Panc1 (cell line): ENCODE data around the gene AKT3. TPM values are rescaled to one million over a fixed set of nuclear protein-coding genes. Genes with fewer than 3 reads are reported as not detected.

Experiments
- ATAC-seq: fragments of 200-7000 bp; cut with Tn5 transposase; 2 replicates; pipeline ENCODE4 v1.9.1; 2020; ENCODE audit warnings: mild to moderate bottlenecking, moderate library complexity
- BruUV-seq: library from RNA; stranded (reverse); fragments of 400-500 nt; replicated peaks from 2 replicates; lab custom pipeline; 2021; lab: Mats Ljungman, UMichigan
- CTCF ChIA-PET: fragments of 300-600 bp; sonication (Branson Sonifier 250); formaldehyde crosslinking; loops from one replicate; lab custom pipeline; 2022; ENCODE audit warnings: antibody characterized with exemption; lab: Charles Lee
- POLR2A ChIA-PET: fragments of 300-600 bp; sonication (Branson Sonifier 250); formaldehyde crosslinking; loops from one replicate; lab custom pipeline; 2022; ENCODE audit warnings: antibody characterized with exemption; lab: Charles Lee
- DNase-seq: peaks from one replicate; pipeline ENCODE4 v3.0.0-alpha.2; 2010; ENCODE audit warnings: low read depth, low spot score
- H3K27ac ChIP-seq: 2 replicates; pipeline ENCODE4 v1.5.1; 2011; ENCODE audit warnings: mild to moderate bottlenecking, low read length, inconsistent platforms
- H3K27me3 ChIP-seq: fragments of 200-500 bp; sonication (Bioruptor generic); 2 replicates; pipeline ENCODE4 v1.6.0; 2014; ENCODE audit warnings: low read length, inconsistent platforms; ENCODE audit not compliant: control insufficient read depth, insufficient read depth
- H3K36me3 ChIP-seq: fragments of 200-500 bp; sonication (Bioruptor generic); 2 replicates; pipeline ENCODE4 v1.5.1; 2014; ENCODE audit warnings: inconsistent platforms, mild to moderate bottlenecking, low read length, moderate library complexity; ENCODE audit not compliant: control insufficient read depth, insufficient read depth
- H3K4me1 ChIP-seq: 2 replicates; pipeline ENCODE4 v1.5.1; 2011; ENCODE audit warnings: inconsistent platforms, mild to moderate bottlenecking, low read length, moderate library complexity; ENCODE audit not compliant: control insufficient read depth, insufficient read depth
- H3K4me3 ChIP-seq, 2 experiments: 2 replicates each; pipeline ENCODE4 v1.5.1; 2011 to 2012; ENCODE audit warnings: low read depth in 2 of 2, low read length in 2 of 2, mild to moderate bottlenecking in 2 of 2, inconsistent platforms in 1 of 2, moderate library complexity in 1 of 2
- H3K9me3 ChIP-seq: fragments of 200-500 bp; sonication (Bioruptor generic); 2 replicates; pipeline ENCODE4 v1.5.1; 2014; ENCODE audit warnings: low read depth, mild to moderate bottlenecking, inconsistent platforms, low read length, moderate library complexity; ENCODE audit not compliant: control insufficient read depth, insufficient read depth
- POLR2AphosphoS5 ChIP-seq: IDR thresholded peaks from 2 replicates; pipeline ENCODE4 v1.6.1; 2012; ENCODE audit warnings: mild to moderate bottlenecking, low read depth, low read length, moderate library complexity
- SIN3A ChIP-seq: IDR thresholded peaks from 2 replicates; pipeline ENCODE4 v1.6.1; 2012; ENCODE audit warnings: low read depth, mild to moderate bottlenecking, low read length, moderate library complexity, borderline replicate concordance; ENCODE audit not compliant: insufficient read depth
- TCF7L2 ChIP-seq: IDR thresholded peaks from 2 replicates; pipeline ENCODE4 v1.6.1; 2011; ENCODE audit warnings: mild to moderate bottlenecking, low read depth, low read length, inconsistent platforms
- in situ Hi-C: cut with HindIII; loops from 2 replicates; pipeline ENCODE4 v1.10.0; 2016; ENCODE audit warnings: low sequenced_read_pairs, low pct_unique_long_range_greater_than_20kb
- intact Hi-C: fragments of 100-400 bp; cut with micrococcal nuclease; formaldehyde crosslinking; loops from one replicate; pipeline ENCODE4 v1.10.0; 2022; ENCODE audit not compliant: unreplicated experiment
- total RNA-seq: library from RNA; stranded (reverse); gene quantifications from one replicate; pipeline ENCODE4 v1.2.1, GENCODE V29; 2021; ENCODE audit not compliant: unreplicated experiment
- TF ChIP-seq, protein P1 (sequence below): fragments of 450-650 bp; IDR thresholded peaks from 2 replicates; pipeline ENCODE4 v1.5.1; 2017; ENCODE audit warnings: mild to moderate bottlenecking
- TF ChIP-seq, protein P2 (sequence below), 2 experiments: IDR thresholded peaks; 2 replicates each; pipeline ENCODE4 v1.6.1; 2011 to 2012; ENCODE audit warnings: low read depth in 2 of 2, control low read depth in 1 of 2, low read length in 1 of 2, mild to moderate bottlenecking in 1 of 2, moderate library complexity in 1 of 2; ENCODE audit not compliant: insufficient read depth in 1 of 2

AKT3 gene
- total RNA-seq, 1 experiment from 2014 or later = 11.0 TPM

DNA sequence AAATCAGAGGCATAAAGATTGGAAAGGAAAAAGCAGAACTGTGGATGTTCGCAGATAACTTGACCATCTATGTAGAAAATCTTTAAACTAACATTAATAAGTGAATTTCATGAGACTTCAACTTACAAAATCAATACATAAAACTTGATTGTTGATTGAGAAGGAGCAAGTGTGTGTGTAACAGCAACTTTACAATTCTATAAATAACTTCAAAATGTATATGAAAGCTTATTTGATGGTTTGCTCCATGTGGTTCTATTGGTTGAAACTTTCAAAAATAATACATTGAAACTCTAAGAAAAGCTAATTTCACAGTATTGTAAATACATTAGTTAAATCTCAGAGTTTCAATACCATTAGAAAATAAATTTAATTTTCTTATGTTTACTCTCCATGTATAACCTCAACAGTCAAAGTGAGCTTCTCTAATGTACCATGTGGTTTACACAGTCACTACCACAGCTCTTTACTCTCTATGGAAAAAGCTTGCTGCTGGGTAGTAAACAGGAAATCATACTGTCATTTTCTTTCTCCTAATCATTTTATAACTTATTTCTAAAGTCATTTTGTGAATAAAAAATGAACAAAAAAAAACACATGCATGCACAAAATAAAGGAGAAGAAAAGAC, 12.0 kb downstream of the AKT3 start:
- no peak for TF ChIP-seq POLR2AphosphoS5
- TF ChIP-seq SIN3A = no peak
- TF ChIP-seq TCF7L2 = no peak
- Histone ChIP-seq H3K9me3 (no peaks in the 10 kb centered on the region), H3K27ac (no peak overlapping the region), H3K27me3 (no peaks in the 10 kb centered on the region), H3K36me3 (no peaks in the 10 kb centered on the region; the same call in 1 of the 2 replicates), H3K4me1 (no peaks in the 10 kb centered on the region), H3K4me3 (no peak overlapping the region)
- ATAC-seq = no peak
- POLR2A ChIA-PET = no interaction called here
- no TSS peak for BruUV-seq
- CTCF ChIA-PET = no interaction called here
- no peak for DNase-seq
- intact Hi-C loops (no loop called here), in situ Hi-C loops (no loop called here)

DNA sequence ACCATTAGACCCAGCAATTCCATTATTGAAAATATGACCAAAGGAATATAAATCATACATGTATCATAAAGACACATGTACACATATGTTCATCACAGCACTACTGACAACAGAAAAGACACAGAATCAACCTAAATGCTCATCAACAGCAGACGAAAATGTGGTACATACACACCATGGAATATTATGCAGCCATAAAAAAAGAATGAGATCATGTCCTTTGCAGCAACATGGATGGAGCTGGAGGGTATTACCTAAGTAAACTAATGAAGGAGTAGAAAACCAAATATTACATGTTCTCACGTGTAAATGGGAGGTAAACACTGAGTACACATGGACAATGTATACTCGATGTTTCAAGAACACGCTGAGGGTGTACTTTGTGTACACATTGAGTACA, 15.9 kb downstream of the AKT3 start:
- DNase-seq (no peak), ATAC-seq (no peak)
- in situ Hi-C loops (no loop called here), intact Hi-C loops (no loop called here)
- no peak for TF ChIP-seq SIN3A
- H3K4me3 ChIP-seq = no peak overlapping the region
- H3K9me3 ChIP-seq = no peaks in the 10 kb centered on the region
- no peaks in the 10 kb centered on the region for H3K27me3 ChIP-seq
- H3K36me3 ChIP-seq = no peaks in the 10 kb centered on the region
- no TSS peak for BruUV-seq
- no peaks in the 10 kb centered on the region for H3K4me1 ChIP-seq
- POLR2A ChIA-PET = no interaction called here
- CTCF ChIA-PET = no interaction called here
- H3K27ac ChIP-seq = no peak overlapping the region

DNA sequence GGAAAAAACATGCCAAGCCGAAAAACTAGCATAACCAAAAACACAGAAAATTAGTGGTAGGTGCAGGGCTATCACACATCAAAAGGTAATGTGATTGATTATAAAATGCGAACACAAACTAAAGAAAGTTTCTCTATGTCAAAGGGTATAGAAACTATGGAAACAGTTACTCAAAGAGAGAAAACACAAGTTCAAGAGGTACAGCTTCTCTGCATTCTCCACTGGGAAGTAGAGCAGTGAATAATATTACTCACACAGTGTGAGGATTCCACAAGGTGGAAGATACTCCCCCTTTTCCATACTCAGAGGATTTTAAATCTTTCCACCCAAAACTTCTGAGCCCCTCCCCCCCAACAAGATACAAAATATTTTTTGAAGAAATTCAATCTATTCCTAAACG, 18.6 kb downstream of the AKT3 start:
- Histone ChIP-seq H3K27ac (no peak overlapping the region), H3K9me3 (no peaks in the 10 kb centered on the region), H3K4me3 (no peak overlapping the region), H3K4me1 (no peaks in the 10 kb centered on the region), H3K36me3 (no peaks in the 10 kb centered on the region), H3K27me3 (no peaks in the 10 kb centered on the region)
- ChIA-PET POLR2A (no interaction called here), CTCF (no interaction called here)
- in situ Hi-C loops (no loop called here), intact Hi-C loops (no loop called here)
- TF ChIP-seq SIN3A (no peak), TCF7L2 (no peak), POLR2AphosphoS5 (no peak)
- TF ChIP-seq, protein P1, sequence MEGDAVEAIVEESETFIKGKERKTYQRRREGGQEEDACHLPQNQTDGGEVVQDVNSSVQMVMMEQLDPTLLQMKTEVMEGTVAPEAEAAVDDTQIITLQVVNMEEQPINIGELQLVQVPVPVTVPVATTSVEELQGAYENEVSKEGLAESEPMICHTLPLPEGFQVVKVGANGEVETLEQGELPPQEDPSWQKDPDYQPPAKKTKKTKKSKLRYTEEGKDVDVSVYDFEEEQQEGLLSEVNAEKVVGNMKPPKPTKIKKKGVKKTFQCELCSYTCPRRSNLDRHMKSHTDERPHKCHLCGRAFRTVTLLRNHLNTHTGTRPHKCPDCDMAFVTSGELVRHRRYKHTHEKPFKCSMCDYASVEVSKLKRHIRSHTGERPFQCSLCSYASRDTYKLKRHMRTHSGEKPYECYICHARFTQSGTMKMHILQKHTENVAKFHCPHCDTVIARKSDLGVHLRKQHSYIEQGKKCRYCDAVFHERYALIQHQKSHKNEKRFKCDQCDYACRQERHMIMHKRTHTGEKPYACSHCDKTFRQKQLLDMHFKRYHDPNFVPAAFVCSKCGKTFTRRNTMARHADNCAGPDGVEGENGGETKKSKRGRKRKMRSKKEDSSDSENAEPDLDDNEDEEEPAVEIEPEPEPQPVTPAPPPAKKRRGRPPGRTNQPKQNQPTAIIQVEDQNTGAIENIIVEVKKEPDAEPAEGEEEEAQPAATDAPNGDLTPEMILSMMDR = no peak
- TF ChIP-seq, protein P2, sequence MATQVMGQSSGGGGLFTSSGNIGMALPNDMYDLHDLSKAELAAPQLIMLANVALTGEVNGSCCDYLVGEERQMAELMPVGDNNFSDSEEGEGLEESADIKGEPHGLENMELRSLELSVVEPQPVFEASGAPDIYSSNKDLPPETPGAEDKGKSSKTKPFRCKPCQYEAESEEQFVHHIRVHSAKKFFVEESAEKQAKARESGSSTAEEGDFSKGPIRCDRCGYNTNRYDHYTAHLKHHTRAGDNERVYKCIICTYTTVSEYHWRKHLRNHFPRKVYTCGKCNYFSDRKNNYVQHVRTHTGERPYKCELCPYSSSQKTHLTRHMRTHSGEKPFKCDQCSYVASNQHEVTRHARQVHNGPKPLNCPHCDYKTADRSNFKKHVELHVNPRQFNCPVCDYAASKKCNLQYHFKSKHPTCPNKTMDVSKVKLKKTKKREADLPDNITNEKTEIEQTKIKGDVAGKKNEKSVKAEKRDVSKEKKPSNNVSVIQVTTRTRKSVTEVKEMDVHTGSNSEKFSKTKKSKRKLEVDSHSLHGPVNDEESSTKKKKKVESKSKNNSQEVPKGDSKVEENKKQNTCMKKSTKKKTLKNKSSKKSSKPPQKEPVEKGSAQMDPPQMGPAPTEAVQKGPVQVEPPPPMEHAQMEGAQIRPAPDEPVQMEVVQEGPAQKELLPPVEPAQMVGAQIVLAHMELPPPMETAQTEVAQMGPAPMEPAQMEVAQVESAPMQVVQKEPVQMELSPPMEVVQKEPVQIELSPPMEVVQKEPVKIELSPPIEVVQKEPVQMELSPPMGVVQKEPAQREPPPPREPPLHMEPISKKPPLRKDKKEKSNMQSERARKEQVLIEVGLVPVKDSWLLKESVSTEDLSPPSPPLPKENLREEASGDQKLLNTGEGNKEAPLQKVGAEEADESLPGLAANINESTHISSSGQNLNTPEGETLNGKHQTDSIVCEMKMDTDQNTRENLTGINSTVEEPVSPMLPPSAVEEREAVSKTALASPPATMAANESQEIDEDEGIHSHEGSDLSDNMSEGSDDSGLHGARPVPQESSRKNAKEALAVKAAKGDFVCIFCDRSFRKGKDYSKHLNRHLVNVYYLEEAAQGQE (IDR thresholded peaks at IDR 0.05; ENCODE audit: insufficient read depth in 1 of 2, low read depth in 2 of 2, low read length in 1 of 2) = no peak
- no peak for ATAC-seq
- no peak for DNase-seq
- no TSS peak for BruUV-seq
